Nephron (organoid): ENCODE results near the gene CLDN14.

Source experiments
- H3K27ac Mint-ChIP-seq, 3 experiments: 2 replicates each; pipeline ENCODE4 v1.8.0; 2020; ENCODE audit warnings: mixed read lengths in 3 of 3, mild to moderate bottlenecking in 2 of 3, moderate library complexity in 1 of 3
- H3K27me3 Mint-ChIP-seq: 2 replicates; pipeline ENCODE4 v1.8.0; 2021; ENCODE audit warnings: low read depth, mild to moderate bottlenecking, moderate library complexity, mixed read lengths
- H3K36me3 Mint-ChIP-seq: 2 replicates; pipeline ENCODE4 v1.8.0; 2020; ENCODE audit warnings: low read depth, mixed read lengths
- H3K4me1 Mint-ChIP-seq: 2 replicates; pipeline ENCODE4 v1.8.0; 2020; ENCODE audit warnings: mixed read lengths
- H3K4me3 Mint-ChIP-seq, 3 experiments: 2 replicates each; pipeline ENCODE4 v1.8.0; 2020; ENCODE audit warnings: mild to moderate bottlenecking in 3 of 3, mixed read lengths in 3 of 3, moderate library complexity in 2 of 3
- H3K9me3 Mint-ChIP-seq: 2 replicates; pipeline ENCODE4 v1.8.0; 2020; ENCODE audit warnings: mixed read lengths
- CTCF ChIP-seq, 3 experiments: fragments of 200-600 bp; sonication (generic); IDR thresholded peaks; one replicate each; pipeline ENCODE4 v1.5.0; 2021; ENCODE audit warnings: antibody characterized with exemption in 3 of 3; ENCODE audit not compliant: unreplicated experiment in 3 of 3

The CLDN14 gene

DNA sequence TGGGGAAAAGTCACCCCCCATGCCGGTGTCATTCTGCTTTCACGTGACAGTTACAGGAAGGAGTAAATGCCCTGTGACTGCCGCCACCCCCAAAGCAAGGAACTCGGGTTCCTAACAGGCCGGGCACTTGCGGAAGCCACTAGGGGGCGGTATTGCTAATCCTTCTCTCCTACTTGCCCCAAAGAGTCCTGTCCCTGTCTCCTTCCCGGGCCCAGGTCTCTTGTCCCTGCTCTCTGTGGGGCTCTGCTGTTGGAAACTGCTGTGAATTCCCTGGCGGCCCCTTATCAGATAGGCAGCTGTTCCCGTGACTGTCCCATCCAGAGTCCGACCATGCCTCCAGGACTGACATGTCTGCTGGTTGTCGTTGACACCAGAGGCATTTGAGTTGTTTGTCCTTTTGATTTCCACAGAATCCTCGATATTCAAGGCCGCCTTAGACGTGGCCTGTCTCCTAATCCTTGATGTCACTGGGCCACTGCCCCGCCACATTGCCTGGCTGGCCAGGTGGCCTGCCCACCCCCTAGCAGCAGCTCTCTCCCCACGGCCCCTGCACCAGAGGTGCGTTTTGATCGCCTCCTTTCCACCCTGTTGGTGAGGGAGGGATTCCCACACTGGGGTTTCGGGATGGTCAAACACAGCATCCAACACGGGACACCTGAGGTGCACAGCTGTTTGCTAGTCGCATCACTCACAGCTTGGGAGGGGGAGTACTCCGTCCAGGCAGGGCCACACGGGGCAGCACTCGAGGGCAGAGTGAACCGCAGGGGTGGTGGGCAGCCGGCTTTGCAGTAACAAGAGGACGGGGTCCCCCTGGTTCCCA lies 57.4 kb downstream of the CLDN14 start:
- Mint-ChIP-seq H3K27me3 (peaks cover 4% of the 10 kb centered on the region), H3K27ac (no peak overlapping the region), H3K9me3 (no peaks in the 10 kb centered on the region), H3K4me3 (no peak overlapping the region), H3K36me3 (no peaks in the 10 kb centered on the region), H3K4me1 (peaks cover 7% of the 10 kb centered on the region)
- TF ChIP-seq CTCF (IDR thresholded peaks at IDR 0.05; ENCODE audit: unreplicated experiment in 3 of 3) = peak; percentile 30 to 61 (median 37)

GRCh38 chr21:36420571-36421339 lies 59.2 kb downstream of the CLDN14 start:
- H3K4me1 Mint-ChIP-seq = peaks cover 7% of the 10 kb centered on the region
- no peak overlapping the region for H3K27ac Mint-ChIP-seq
- no peak for TF ChIP-seq CTCF (IDR thresholded peaks at IDR 0.05; ENCODE audit: unreplicated experiment in 3 of 3)
- no peaks in the 10 kb centered on the region for H3K9me3 Mint-ChIP-seq
- H3K27me3 Mint-ChIP-seq = peaks cover 4% of the 10 kb centered on the region
- H3K36me3 Mint-ChIP-seq = peaks cover 4% of the 10 kb centered on the region
- no peak overlapping the region for H3K4me3 Mint-ChIP-seq

- H3K9me3 Mint-ChIP-seq = no peaks in the 10 kb centered on the region
- no peak overlapping the region for H3K27ac Mint-ChIP-seq
- no peak overlapping the region for H3K4me3 Mint-ChIP-seq
- peaks cover 7% of the 10 kb centered on the region for H3K4me1 Mint-ChIP-seq
- H3K36me3 Mint-ChIP-seq = peaks cover 4% of the 10 kb centered on the region
- peak; percentile 67 to 80 (median 80) for TF ChIP-seq CTCF (IDR thresholded peaks at IDR 0.05; ENCODE audit: unreplicated experiment in 3 of 3)
- H3K27me3 Mint-ChIP-seq = peaks cover 4% of the 10 kb centered on the region
These were observed 59.9 kb downstream of the CLDN14 start for GRCh38 chr21:36419996-36420395.

GRCh38 chr21:36419241-36419640 lies 60.7 kb downstream of the CLDN14 start:
- H3K4me3 Mint-ChIP-seq = no peak overlapping the region

DNA sequence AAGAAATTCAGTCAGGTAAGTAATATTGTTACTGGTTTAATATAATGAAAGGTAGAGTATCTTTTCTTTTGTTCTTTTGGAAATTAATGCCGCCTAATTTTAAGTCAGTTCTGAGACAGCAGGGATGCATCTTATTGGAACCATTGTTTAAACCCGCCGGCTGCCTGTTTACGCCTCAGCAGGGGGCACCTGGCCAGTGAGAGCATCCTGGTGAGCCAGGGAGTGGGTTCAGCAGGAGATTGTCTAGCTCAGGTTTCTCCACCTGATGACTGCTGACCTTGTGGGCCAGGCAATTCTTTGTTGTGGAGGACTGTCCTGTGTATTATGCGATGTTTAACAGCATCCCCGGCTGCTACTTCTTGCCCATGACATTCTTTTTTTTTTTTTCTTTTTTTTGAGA lies 64.5 kb downstream of the CLDN14 start:
- no peak for TF ChIP-seq CTCF (IDR thresholded peaks at IDR 0.05; ENCODE audit: unreplicated experiment in 3 of 3)
- H3K36me3 Mint-ChIP-seq = peaks cover 33% of the 10 kb centered on the region
- no peak overlapping the region for H3K4me3 Mint-ChIP-seq
- H3K27ac Mint-ChIP-seq = no peak overlapping the region
- peaks cover 7% of the 10 kb centered on the region for H3K4me1 Mint-ChIP-seq
- H3K27me3 Mint-ChIP-seq = no peaks in the 10 kb centered on the region
- H3K9me3 Mint-ChIP-seq = no peaks in the 10 kb centered on the region

More at GRCh38 chr21:36419241-36419640, 60.7 kb downstream of the CLDN14 start:
- H3K4me1 Mint-ChIP-seq = peaks cover 7% of the 10 kb centered on the region
- peaks cover 4% of the 10 kb centered on the region for H3K27me3 Mint-ChIP-seq
- peaks cover 6% of the 10 kb centered on the region for H3K36me3 Mint-ChIP-seq
- TF ChIP-seq CTCF (IDR thresholded peaks at IDR 0.05; ENCODE audit: unreplicated experiment in 3 of 3) = no peak
- H3K27ac Mint-ChIP-seq = no peak overlapping the region
- H3K9me3 Mint-ChIP-seq = no peaks in the 10 kb centered on the region
